Stimulated activated CD4-positive, alpha-beta T cell treated with anti-CD3 and anti-CD28 coated beads, Interleukin-4, amount 100 ng/mL, for 1 hour (primary cell): Measurements from ENCODE around the gene SLC37A1.

Experiments used
- DNase-seq: peaks from one replicate; pipeline ENCODE4 v3.0.0-alpha.2; 2020

Gene SLC37A1

DNA sequence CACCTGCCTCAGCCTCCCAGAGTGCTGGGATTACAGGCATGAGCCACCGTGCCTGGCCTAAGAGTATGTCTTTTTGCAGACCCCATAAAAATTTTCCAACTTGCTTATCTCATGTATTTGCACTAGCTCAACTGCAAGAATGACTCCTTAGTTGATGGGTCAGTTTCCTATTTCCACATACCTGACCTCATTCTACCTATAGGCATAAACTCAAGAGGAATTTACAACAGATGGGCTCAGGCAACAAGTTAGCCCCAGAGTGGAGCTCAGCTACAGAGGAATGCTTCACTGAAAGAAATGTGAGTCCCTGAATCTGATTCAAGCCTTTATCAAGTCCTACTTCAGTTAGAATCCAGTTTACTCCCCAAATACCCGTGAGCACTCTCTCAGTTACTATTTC, 5.3 kb upstream of the SLC37A1 start:
- DNase-seq: no peak

DNA sequence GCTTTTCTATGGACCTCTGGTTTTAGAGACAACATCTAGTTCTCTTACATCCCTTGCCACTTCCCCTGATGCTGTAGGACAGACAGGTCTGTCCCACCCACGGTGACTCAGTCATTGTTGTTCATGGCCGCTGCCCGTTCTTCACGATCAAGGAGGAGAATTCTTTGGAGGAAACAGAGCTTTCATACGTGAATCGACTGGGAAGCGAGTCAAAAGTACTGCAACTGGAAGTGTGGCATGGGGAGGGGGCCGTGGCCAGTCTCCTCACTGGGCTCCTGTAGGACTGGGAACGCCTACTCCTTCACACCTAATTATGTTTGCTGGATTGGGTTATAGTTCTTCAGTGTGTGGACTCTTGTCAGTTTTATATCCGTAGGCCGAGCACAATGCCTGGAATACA, 4.4 kb upstream of the SLC37A1 start:
- no peak for DNase-seq

DNA sequence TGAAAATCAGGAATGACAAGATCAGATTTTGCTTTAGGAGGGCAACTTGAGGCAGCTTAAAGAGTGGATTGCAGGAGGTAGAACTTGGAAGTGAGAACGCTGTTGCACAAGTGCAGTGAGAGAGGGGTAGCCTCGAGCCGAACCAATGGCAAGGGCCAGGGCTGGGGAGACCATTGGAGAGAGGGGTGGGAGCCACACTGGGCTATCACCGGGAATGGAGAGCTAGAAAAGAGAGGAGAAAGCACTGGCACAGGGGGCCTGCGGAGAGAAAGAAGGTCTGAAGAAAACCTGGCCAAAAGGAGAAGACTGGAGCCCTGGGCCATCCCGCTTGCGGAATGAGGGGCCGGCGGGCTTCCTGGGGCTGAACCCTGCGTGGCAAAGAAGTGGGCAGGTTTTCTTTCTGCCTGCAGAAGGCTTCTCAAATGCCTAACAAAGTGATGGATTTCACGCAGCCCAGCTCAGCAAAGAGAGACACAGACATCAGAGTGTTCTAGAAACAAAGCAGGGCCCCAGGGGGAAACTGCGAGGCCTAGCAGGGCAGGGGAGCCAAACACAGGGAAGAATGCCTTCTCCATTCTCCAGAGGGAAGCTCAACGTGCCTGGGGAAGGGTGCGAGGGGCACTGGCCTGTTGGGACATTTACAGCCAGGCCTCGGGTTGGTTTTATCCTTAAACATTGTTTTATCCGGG, 1.2 kb upstream of the SLC37A1 start:
- DNase-seq: no peak

GRCh38 chr21:42513985-42514882, 582 bp downstream of the SLC37A1 start:
- peak; percentile 80 for DNase-seq

- no peak for DNase-seq
Measured at GRCh38 chr21:42514883-42515228, 1.2 kb downstream of the SLC37A1 start.

- DNase-seq: no peak
Measured at GRCh38 chr21:42515708-42516502, 2.3 kb downstream of the SLC37A1 start.

DNA sequence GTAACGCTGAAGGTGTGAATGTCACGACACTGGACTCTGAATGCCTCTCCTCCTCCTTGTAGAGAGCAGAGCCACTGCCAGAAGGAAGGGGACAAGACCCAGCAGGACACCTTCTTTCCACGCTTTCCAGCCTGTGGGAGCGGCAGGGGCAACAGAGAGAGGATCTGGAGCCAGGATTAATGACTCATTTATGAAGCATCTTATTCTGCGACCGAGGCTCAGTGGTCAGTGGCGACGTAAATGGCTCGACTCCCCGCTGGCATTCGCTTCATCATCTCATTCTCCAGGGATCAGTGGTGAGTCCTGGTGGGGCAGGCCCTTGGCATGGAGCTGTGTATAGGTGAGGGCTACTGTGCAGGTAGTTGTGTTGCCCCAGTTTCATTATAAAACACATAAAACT, 4.6 kb downstream of the SLC37A1 start:
- no peak for DNase-seq

DNA sequence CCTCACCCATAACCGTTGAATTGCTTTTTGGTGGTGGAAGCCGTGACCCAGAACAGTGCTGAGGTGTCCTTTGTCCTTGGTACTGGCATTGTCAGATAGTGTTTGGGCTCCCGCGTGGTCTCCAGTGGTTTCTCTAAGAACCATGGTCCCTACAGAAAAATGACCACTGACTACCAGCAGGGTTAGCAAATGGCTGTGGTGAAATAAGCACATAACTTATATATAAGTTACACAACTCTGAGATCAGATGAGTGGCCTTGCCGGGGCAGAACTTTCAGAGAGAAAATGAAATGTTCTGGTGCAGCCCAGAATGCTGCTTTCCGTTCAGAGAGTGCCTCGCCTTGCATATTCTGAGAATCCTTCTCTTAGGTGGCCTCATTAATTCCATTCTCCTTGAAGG, 5.0 kb downstream of the SLC37A1 start:
- no peak for DNase-seq

DNA sequence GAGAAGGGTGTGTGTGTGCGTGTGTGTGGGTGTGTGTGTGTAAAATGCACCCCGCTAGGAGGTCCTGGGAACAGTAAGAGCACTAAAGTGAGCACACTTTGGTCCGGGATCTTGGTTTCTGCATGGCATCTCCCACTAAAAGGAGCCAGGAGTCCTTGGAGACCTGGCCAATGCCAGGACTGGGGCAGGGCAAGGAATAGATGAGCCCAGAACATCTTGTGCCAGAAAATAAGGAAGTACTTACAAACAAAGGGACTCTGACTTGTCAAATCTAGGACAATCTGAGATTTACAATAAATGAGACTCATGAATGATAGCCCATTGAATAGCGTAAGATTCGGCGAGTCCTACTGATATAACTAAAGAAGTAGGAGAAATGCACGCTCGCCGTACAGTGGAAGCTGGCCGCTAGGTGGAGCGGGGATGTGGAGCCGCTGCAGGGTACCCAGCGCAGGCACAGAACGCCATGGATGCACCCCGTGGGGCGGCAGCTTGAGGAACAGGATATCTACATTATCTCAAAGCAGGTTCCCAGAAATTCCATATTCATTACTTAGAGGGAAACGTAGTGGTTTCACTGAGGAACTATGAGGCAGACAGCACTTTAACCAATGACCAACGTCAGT, 7.1 kb downstream of the SLC37A1 start:
- no peak for DNase-seq

DNA sequence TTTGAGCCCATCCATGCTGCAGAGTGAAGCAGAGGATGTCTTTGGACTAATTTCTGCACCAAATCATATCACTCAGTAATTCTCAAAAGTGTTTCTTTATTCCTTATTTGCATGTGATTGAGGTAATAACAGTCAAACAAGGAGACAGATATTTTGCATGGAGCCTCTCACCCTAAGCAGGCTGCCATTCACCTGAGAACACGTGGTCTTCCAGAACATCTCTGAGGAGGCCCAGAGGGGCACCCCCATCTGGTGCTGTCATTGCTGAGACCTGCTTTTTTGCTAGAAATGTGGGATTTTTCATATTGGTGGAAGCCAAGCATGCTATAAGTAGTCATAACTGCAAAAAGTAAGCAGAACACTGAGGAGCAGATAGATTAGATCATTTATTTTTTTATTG, 7.7 kb downstream of the SLC37A1 start:
- DNase-seq: no peak

DNA sequence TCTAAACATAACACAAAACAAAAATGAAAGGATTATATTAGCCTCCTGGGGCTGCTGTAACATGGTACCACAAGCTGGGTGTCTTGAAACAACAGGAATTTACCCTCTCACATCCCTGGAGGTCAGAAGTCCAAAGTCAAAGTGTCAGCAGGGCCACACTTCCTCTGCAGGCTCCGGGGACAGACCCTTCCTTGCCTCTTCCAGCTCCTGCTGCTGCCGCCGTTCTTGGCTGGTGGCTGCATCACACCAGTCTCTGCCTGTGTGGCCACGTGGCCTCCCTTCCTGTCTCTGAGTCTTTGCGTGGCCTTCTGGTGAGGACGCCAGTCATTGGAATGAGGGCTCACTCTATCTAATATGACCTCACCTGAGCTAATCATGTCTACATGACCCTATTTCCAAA, 8.2 kb downstream of the SLC37A1 start:
- no peak for DNase-seq

GRCh38 chr21:42522271-42522670, 8.6 kb downstream of the SLC37A1 start:
- DNase-seq: no peak

GRCh38 chr21:42522771-42523170, 9.1 kb downstream of the SLC37A1 start:
- no peak for DNase-seq

DNA sequence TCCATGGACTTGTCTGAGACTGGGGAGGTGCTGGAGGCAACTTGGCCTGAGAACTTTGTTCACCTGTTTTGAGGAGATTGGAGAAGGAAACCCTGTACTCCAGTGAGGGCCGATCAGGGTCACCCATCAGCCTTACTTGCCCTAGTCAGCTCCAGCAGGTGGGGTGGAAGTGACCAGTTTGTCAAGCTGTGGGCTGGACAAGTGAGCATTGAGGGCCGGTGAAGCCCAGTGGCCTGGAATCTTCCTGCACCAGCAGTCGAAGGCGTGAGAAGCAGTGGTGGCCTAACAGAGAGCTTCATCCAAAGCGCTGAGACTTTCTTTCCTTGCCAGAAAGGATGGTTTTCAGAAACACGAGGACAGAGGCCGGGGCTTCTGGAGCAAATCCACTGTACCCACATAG, 9.6 kb downstream of the SLC37A1 start:
- no peak for DNase-seq

DNA sequence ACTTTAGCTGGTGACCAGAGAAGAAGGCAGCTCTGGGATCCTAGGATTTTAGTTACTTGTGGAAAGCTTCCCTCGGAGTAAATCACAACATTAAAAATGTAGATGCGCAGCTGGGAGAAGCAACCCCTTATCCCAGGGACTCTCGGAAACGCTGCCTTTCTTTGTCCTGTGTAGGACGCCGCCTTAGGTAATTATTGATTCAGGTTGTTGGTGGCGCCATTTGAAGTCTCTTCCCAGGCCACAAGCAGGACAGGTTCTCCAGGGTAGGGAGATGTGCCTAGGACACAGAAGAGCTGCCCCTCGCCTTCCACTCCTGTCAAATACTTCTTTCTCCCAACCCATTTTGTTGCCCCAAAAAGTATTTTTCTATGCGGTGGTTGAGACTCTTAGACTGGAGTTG, 10.3 kb downstream of the SLC37A1 start:
- DNase-seq: no peak

DNA sequence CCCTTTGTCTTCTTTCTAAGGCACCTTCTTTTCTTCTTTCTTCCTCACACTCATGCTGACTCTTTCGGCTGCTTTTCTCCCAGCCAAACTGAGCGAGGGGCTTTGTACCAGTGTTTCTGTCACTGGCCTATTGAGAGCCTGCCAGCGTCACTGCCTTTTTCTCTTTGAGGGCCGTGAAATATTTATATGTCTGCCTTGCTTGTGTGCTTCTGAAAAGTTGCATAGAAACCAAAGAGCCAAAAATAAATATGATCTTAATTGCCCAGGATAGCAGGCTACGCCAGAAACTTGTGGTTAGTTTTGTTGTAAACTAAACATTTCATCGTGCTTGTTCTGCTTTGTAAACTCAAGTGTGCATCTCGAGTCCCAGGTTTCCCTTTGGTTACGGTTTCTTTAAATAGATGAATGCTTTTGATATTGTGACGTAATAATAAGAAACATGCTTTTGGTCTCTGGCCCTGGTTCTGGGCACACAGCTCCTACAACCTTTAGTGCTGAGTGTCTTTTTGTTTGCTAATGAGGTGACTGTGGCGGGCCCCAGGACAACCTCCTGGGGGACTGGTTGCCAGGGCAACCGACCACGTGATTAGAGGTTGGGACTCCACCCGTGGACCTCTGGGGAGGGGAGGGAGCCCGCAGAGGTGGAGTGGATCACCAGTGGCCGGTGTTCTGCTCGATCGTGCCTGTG, 10.8 kb downstream of the SLC37A1 start:
- peak; percentile 18 for DNase-seq

DNA sequence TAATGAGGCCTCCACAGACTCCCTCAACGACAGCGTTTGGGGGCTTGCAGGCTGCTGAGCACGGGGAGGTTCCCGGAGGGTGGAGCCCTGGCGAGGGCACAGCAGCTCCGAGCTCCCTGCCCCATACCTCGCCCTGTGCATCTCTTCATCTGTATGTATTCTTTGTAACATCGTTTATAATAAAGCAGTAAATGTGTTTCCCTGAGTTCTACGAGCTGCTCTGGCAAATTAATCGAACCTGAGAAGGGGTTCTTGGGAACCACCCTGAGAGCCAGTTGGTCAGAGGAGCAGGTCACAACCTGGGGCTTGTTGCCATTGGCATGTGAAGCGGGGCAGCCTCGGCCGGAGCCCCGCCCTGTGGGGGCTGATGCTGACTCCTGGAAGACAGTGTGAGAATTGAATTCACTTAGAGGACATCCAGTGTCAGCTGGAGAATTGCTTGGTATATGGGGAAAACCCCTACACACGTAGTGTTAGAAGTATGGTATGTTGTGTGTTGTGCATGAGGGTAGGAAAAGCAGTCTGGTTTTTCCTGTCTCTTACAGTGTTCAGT, 11.5 kb downstream of the SLC37A1 start:
- DNase-seq: no peak

GRCh38 chr21:42525676-42526378, 12.2 kb downstream of the SLC37A1 start:
- no peak for DNase-seq

GRCh38 chr21:42526379-42526727, 12.7 kb downstream of the SLC37A1 start:
- no peak for DNase-seq

DNA sequence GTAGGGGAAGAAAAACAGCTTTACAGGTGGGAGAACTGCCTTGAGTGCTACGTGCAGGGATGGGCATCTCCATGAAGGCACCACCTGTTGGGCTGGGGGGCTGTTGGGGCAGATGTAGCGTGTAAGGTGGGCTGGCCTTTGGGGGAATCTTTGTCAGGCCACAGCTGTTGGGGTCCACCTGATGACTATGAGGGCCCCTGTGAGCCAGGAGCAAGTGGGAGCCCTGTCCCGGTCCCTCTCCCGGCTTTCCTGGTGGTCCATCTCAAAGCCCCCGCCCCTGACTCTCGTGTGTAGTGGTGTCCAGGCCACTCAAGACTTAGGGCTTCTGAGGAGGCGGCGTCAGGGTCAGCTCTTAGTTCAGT, 13.5 kb downstream of the SLC37A1 start:
- DNase-seq: no peak

DNA sequence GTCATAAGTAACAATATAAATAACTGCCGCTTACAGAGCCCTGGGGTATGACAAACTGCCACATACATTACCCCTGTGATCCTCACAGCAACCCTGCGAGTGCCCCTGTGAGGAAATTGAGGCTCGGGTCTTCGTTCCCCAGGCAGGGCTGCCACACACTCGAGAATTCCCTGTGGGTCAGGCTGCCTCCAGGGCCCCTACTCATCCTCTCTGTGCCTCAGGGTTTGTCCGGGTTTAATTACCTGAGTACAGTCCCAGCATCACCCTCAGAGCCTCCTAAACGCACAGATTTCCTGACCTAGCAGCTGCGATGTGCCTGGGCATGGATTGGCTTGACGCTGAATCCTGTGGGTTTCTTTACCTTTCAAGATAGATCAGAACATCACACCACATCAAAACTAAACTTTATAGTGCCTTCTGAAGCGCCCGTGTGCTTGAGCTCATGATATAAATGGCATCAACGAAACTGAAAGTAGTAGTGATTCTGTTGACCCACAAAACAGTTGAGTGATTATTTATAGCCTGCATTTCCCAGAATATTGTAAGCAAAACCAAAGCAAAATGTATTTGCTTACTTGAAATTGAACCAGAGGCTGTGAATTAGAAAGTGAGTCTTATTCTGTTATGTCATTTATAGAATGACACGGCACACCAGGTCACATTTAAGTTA, 14.0 kb downstream of the SLC37A1 start:
- DNase-seq: peak; percentile 20
